HEK293T (cell line): ENCODE data around the gene LRRC56.

ENCODE experiments used
- ARNT ChIP-seq: fragments of 450-650 bp; IDR thresholded peaks from 2 replicates; pipeline ENCODE4 v1.6.1; 2017; ENCODE audit warnings: mild to moderate bottlenecking
- ELF4 ChIP-seq: fragments of 450-650 bp; IDR thresholded peaks from 2 replicates; pipeline ENCODE4 v1.6.1; 2017; ENCODE audit warnings: antibody characterized with exemption
- FOXK2 ChIP-seq: fragments of 450-650 bp; IDR thresholded peaks from 2 replicates; pipeline ENCODE4 v1.6.1; 2016; ENCODE audit warnings: mild to moderate bottlenecking
- FOXM1 ChIP-seq: fragments of 450-650 bp; IDR thresholded peaks from 2 replicates; pipeline ENCODE4 v1.6.1; 2017; ENCODE audit warnings: mild to moderate bottlenecking, borderline replicate concordance
- HDGF ChIP-seq: fragments of 450-650 bp; IDR thresholded peaks from 2 replicates; pipeline ENCODE4 v1.6.1; 2017; ENCODE audit warnings: antibody characterized with exemption, borderline replicate concordance
- NFRKB ChIP-seq: fragments of 450-650 bp; IDR thresholded peaks from 2 replicates; pipeline ENCODE4 v1.6.1; 2016; ENCODE audit warnings: mild to moderate bottlenecking, moderate library complexity
- SP1 ChIP-seq: fragments of 450-650 bp; IDR thresholded peaks from 2 replicates; pipeline ENCODE4 v1.6.1; 2017
- SUZ12 ChIP-seq: fragments of 450-650 bp; IDR thresholded peaks from 2 replicates; pipeline ENCODE4 v1.6.1; 2016; ENCODE audit warnings: mild to moderate bottlenecking
- TARDBP ChIP-seq: fragments of 450-650 bp; IDR thresholded peaks from 2 replicates; pipeline ENCODE4 v1.6.1; 2016
- ZNF384 ChIP-seq: fragments of 450-650 bp; IDR thresholded peaks from 2 replicates; pipeline ENCODE4 v1.6.1; 2016
- TF ChIP-seq, protein P1 (sequence below): fragments of 450-650 bp; IDR thresholded peaks from 2 replicates; pipeline ENCODE4 v1.6.1; 2016

DNA sequence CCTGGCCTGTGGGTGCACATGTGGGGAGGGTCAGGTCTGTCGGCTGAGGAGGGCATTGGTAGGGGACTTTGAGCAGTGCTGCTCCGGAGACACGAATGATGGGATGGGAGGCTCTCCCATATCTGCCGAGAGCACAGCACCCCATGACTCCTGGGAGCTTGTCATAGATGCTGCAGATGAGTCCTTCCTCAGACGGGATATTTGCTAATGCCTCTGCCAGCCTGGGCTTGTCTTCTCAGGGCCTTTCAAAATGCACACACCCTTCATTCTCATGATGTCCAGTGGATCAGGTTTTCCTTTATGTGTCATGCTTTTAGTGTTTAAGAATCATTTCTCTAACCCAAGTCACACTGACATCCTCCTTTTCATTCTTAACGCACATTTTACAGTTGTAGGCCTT is 22.2 kb upstream of the LRRC56 start:
- TF ChIP-seq NFRKB: no peak
- TF ChIP-seq FOXK2: no peak
- no peak for TF ChIP-seq ZNF384
- TF ChIP-seq TARDBP: no peak
- no peak for TF ChIP-seq ELF4
- TF ChIP-seq SUZ12: no peak
- no peak for TF ChIP-seq SP1
- TF ChIP-seq, protein P1, sequence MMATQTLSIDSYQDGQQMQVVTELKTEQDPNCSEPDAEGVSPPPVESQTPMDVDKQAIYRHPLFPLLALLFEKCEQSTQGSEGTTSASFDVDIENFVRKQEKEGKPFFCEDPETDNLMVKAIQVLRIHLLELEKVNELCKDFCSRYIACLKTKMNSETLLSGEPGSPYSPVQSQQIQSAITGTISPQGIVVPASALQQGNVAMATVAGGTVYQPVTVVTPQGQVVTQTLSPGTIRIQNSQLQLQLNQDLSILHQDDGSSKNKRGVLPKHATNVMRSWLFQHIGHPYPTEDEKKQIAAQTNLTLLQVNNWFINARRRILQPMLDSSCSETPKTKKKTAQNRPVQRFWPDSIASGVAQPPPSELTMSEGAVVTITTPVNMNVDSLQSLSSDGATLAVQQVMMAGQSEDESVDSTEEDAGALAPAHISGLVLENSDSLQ: no peak
- no peak for TF ChIP-seq ARNT
- no peak for TF ChIP-seq FOXM1
- TF ChIP-seq HDGF: no peak
